Tibial nerve (tissue), 4 donors: ENCODE results near the gene PRM1. TPM values are rescaled to one million over a fixed set of nuclear protein-coding genes. Genes with fewer than 3 reads are reported as not detected.

Experiments used
- DNase-seq, 2 donors: peaks; one replicate each; pipeline ENCODE4 v3.0.0-alpha.2; 2019; ENCODE audit warnings: low spot score in 2 of 2
- H3K27ac ChIP-seq, 4 donors: fragments of 200-600 bp; sonication (generic) in 3 of 4; one replicate each; pipeline ENCODE4 v1.5.1; 2017 to 2019; ENCODE audit warnings: mild to moderate bottlenecking in 1 of 4
- H3K27me3 ChIP-seq, 2 donors: fragments of 200-600 bp; sonication (generic) in 1 of 2; one replicate each; pipeline versions ENCODE4 v1.5.1 to v1.6.0; 2017 to 2019
- H3K36me3 ChIP-seq, 3 donors: fragments of 200-600 bp; sonication (generic); one replicate each; pipeline ENCODE4 v1.5.1; 2018 to 2019
- H3K4me1 ChIP-seq, 4 donors: fragments of 200-600 bp; sonication (generic) in 3 of 4; one replicate each; pipeline ENCODE4 v1.5.1; 2017 to 2019
- H3K4me3 ChIP-seq, 4 donors: fragments of 200-600 bp; sonication (generic) in 3 of 4; one replicate each; pipeline ENCODE4 v1.5.1; 2017 to 2019; ENCODE audit warnings: mild to moderate bottlenecking in 1 of 4, moderate library complexity in 1 of 4
- H3K9me3 ChIP-seq, 4 donors: fragments of 200-600 bp; sonication (generic) in 3 of 4; one replicate each; pipeline ENCODE4 v1.5.1; 2017 to 2019
- CTCF ChIP-seq, 5 experiments: fragments of 200-600 bp in 3 of 5; fragments of 450-650 bp in 2 of 5; sonication (generic) in 3 of 5; IDR thresholded peaks; one replicate each; pipeline ENCODE4 v1.5.1; 2016 to 2019; ENCODE audit warnings: antibody characterized with exemption in 5 of 5, mild to moderate bottlenecking in 3 of 5, moderate library complexity in 2 of 5
- EP300 ChIP-seq, 2 donors: sonication (generic); formaldehyde crosslinking; IDR thresholded peaks; one replicate each; pipeline ENCODE4 v1.6.1; 2017; ENCODE audit warnings: antibody characterized with exemption in 2 of 2, mild to moderate bottlenecking in 1 of 2
- POLR2A ChIP-seq, 2 donors: fragments of 450-650 bp; IDR thresholded peaks; one replicate each; pipeline ENCODE4 v1.6.1; 2017; ENCODE audit warnings: antibody characterized with exemption in 2 of 2, mild to moderate bottlenecking in 2 of 2, moderate library complexity in 2 of 2
- WGBS, 2 donors: methylation state at CpG; one replicate each; pipeline ENCODE4 v1.1.5; 2018; 5-methylcytosine and 5-hydroxymethylcytosine counted together
- total RNA-seq, 4 donors: library from RNA; depleted of rRNA; stranded (reverse); fragments of >200 nt; gene quantifications; one replicate each; pipeline ENCODE4 v1.1.0, GENCODE V29; 2016

The PRM1 gene
- total RNA-seq, 4 donors from 2014 or later, result not detected

- Histone ChIP-seq H3K36me3 (no peaks in the 10 kb centered on the region), H3K4me1 (peaks cover 0 to 14% (median 6%) of the 10 kb centered on the region in 4 donors), H3K4me3 (no peak overlapping the region), H3K27ac (no peak overlapping the region), H3K27me3 (no peaks in the 10 kb centered on the region), H3K9me3 (no peaks in the 10 kb centered on the region)
- TF ChIP-seq EP300 (IDR thresholded peaks at IDR 0.05), result no peak
- TF ChIP-seq POLR2A (IDR thresholded peaks at IDR 0.05), result no peak
- no peak for TF ChIP-seq CTCF (IDR thresholded peaks at IDR 0.05)
- no peak for DNase-seq
- 82 to 88% methylated on average over 11 of the region's 11 CpGs for WGBS, 2 donors
These were observed 42.6 kb upstream of the PRM1 start for GRCh38 chr16:11323551-11324336.

DNA sequence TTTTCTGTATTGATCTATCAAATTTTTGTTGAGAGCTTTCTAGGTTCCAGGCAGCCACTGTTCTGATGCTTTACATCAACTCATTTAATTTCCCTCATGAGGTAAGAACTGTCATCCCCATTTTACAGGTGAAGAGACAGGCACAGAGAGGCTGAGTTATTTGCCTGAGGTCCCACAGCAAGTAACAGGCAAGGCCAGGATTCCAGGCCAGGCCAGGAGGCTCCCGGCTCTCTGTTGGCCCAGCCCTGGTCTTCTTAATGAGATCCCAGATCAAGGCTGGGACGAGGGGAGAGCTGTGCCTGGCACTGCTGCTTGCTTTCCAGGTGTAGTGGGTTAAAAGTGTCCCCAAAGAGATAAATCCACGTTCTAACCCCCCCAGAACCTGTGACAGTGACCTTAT lies 41.7 kb upstream of the PRM1 start:
- TF ChIP-seq CTCF (IDR thresholded peaks at IDR 0.05), result no peak
- TF ChIP-seq POLR2A (IDR thresholded peaks at IDR 0.05), result no peak
- no peak for TF ChIP-seq EP300 (IDR thresholded peaks at IDR 0.05)
- Histone ChIP-seq H3K36me3 (no peaks in the 10 kb centered on the region), H3K27ac (no peak overlapping the region), H3K4me1 (peaks cover 0 to 6% (median 1%) of the 10 kb centered on the region in 4 donors), H3K9me3 (no peaks in the 10 kb centered on the region), H3K27me3 (no peaks in the 10 kb centered on the region), H3K4me3 (no peak overlapping the region)
- DNase-seq, result no peak
- WGBS, 2 donors, result 66 to 84% methylated on average over 3 of the region's 3 CpGs

GRCh38 chr16:11321662-11322061 lies 40.5 kb upstream of the PRM1 start:
- TF ChIP-seq CTCF (IDR thresholded peaks at IDR 0.05) (no peak), EP300 (IDR thresholded peaks at IDR 0.05) (no peak), POLR2A (IDR thresholded peaks at IDR 0.05) (no peak)
- Histone ChIP-seq H3K4me1 (peaks cover 0 to 6% (median 0%) of the 10 kb centered on the region in 4 donors), H3K36me3 (no peaks in the 10 kb centered on the region), H3K4me3 (no peak overlapping the region), H3K27me3 (no peaks in the 10 kb centered on the region), H3K27ac (no peak overlapping the region), H3K9me3 (no peaks in the 10 kb centered on the region)
- WGBS, 2 donors, result 67 to 75% methylated on average over 5 of the region's 5 CpGs
- no peak for DNase-seq

DNA sequence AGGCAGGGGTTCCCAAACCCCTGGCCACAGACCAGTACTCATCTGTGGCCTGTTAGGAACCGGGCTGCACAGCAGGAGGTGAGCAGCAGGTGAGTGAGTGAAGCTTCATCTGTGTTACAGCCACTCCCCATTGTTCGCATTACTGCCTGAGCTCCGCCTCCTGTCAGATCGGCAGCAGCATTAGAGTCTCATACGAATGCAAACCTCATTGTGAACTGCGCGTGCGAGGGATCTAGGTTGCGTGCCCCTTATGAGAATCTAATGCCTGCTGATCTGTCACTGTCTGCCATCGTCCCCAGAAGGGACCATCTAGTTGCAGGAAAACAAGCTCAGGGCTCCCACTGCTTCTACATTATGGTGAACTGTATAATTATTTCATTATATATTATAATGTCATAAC lies 39.0 kb upstream of the PRM1 start:
- Histone ChIP-seq H3K36me3 (no peaks in the 10 kb centered on the region), H3K27ac (no peak overlapping the region), H3K4me3 (no peak overlapping the region), H3K27me3 (no peaks in the 10 kb centered on the region), H3K9me3 (no peaks in the 10 kb centered on the region), H3K4me1 (peaks cover 0 to 6% (median under 1%) of the 10 kb centered on the region in 4 donors)
- 75 to 76% methylated on average over 9 to 10 of the region's 10 CpGs for WGBS, 2 donors
- no peak for TF ChIP-seq EP300 (IDR thresholded peaks at IDR 0.05)
- no peak for TF ChIP-seq POLR2A (IDR thresholded peaks at IDR 0.05)
- TF ChIP-seq CTCF (IDR thresholded peaks at IDR 0.05), result no peak
- DNase-seq, result no peak

DNA sequence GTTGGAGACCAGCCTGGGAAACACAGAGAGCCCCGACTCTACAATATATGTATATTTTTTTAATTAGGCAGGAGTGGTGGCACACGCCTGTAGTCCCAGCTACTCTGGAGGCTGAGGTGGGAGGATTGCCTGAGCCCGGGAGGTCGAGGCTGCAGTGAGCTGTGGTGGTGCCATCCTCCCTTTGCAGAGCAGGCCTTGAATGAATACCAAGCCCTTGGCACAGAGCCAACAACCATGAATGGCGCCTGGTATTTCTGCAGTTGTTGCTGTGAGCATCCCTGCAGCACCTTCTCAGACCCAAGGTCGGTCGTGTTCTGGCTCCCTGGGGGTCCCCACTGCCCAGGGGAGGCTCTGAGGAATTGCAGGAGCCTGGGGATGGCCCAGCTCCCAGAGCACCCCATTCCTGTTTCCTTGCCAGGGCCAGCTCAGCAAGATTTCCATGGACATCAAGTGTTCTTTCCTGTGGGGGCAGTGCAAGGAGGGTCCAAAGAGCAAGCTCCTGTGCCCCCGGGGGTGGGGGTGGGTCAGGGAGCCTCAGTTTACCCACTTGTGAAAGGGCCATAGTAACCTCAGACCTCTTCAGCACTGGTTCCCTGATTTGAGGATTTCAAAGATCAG lies 38.5 kb upstream of the PRM1 start:
- no peak overlapping the region for H3K4me3 ChIP-seq
- no peaks in the 10 kb centered on the region for H3K36me3 ChIP-seq
- TF ChIP-seq EP300 (IDR thresholded peaks at IDR 0.05) (no peak), CTCF (IDR thresholded peaks at IDR 0.05) (no peak), POLR2A (IDR thresholded peaks at IDR 0.05) (no peak)
- DNase-seq, result no peak
- H3K27ac ChIP-seq, result no peak overlapping the region
- WGBS, 2 donors, result 47 to 61% methylated on average over 6 to 8 of the region's 8 CpGs
- H3K27me3 ChIP-seq, result no peaks in the 10 kb centered on the region
- H3K9me3 ChIP-seq, result no peaks in the 10 kb centered on the region
- peaks cover 0 to 6% (median 0%) of the 10 kb centered on the region in 4 donors for H3K4me1 ChIP-seq
